Measurements from ENCODE around the gene EEFSEC.

DNA sequence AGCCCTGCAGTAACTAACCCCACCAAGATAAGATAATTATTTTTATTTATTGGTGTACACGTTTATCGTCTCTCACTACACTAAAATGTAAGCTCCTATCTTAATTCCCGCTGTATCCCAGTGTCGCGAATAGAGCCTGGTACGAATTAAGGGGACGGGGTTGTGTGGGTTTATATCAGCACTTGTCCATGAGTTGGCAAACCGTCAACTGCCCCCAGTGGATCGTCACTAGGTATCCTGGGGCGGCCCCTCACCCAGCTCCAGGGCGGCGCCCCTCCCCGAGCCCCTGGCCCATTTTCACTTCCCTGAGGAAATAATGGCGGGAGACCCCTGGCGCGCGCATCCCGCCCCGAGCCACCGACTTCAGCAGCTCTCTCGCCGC, 30.1 kb upstream of the EEFSEC start:
- TF ChIP-seq CTCF (conservative IDR thresholded peaks at IDR 0.05; ENCODE audit: low read length) (no peak), EZH2phosphoT487 (IDR thresholded peaks at IDR 0.05; ENCODE audit: borderline replicate concordance, low read depth, low read length) (no peak)

Measured in OCI-LY7 (cell line).